ENCODE results near the gene C19orf33.

Gene C19orf33

GRCh38 chr19:38350883-38351282, 46.8 kb downstream of the C19orf33 start:
- TF ChIP-seq, protein P1, sequence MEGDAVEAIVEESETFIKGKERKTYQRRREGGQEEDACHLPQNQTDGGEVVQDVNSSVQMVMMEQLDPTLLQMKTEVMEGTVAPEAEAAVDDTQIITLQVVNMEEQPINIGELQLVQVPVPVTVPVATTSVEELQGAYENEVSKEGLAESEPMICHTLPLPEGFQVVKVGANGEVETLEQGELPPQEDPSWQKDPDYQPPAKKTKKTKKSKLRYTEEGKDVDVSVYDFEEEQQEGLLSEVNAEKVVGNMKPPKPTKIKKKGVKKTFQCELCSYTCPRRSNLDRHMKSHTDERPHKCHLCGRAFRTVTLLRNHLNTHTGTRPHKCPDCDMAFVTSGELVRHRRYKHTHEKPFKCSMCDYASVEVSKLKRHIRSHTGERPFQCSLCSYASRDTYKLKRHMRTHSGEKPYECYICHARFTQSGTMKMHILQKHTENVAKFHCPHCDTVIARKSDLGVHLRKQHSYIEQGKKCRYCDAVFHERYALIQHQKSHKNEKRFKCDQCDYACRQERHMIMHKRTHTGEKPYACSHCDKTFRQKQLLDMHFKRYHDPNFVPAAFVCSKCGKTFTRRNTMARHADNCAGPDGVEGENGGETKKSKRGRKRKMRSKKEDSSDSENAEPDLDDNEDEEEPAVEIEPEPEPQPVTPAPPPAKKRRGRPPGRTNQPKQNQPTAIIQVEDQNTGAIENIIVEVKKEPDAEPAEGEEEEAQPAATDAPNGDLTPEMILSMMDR (IDR thresholded peaks at IDR 0.05; ENCODE audit: borderline replicate concordance, control extremely low read depth, extremely low read depth, insufficient read depth, missing control alignments) = no peak
- in situ Hi-C loops (cut with MboI; ENCODE audit: low sequenced_read_pairs, unreplicated experiment) = no loop called here
- no peak for DNase-seq (ENCODE audit: low spot score)

GRCh38 chr19:38351865-38352395, 47.9 kb downstream of the C19orf33 start:
- TF ChIP-seq, protein P1 (IDR thresholded peaks at IDR 0.05; ENCODE audit: borderline replicate concordance, control extremely low read depth, extremely low read depth, insufficient read depth, missing control alignments) = no peak
- no peak for DNase-seq (ENCODE audit: low spot score)
- in situ Hi-C loops (cut with MboI; ENCODE audit: low sequenced_read_pairs, unreplicated experiment) = no loop called here

GRCh38 chr19:38352611-38353010, 48.6 kb downstream of the C19orf33 start:
- TF ChIP-seq, protein P1 (IDR thresholded peaks at IDR 0.05; ENCODE audit: borderline replicate concordance, control extremely low read depth, extremely low read depth, insufficient read depth, missing control alignments) = no peak
- DNase-seq (ENCODE audit: low spot score) = no peak
- in situ Hi-C loops (cut with MboI; ENCODE audit: low sequenced_read_pairs, unreplicated experiment) = no loop called here

All from GM13976 (cell line).